Colonic mucosa (tissue), 4 donors: ENCODE data around the gene RACGAP1. TPM values are rescaled to one million over a fixed set of nuclear protein-coding genes. Genes with fewer than 3 reads are reported as not detected.

ENCODE experiments used
- DNase-seq: peaks from one replicate; pipeline ENCODE4 v3.0.0-alpha.2; 2020
- H3K27ac ChIP-seq: fragments of 200-600 bp; one replicate; pipeline ENCODE4 v1.8.0; 2021
- H3K27me3 ChIP-seq: fragments of 200-600 bp; one replicate; pipeline ENCODE4 v1.8.0; 2021
- H3K36me3 ChIP-seq: fragments of 200-600 bp; one replicate; pipeline ENCODE4 v1.8.0; 2021
- H3K4me1 ChIP-seq: fragments of 200-600 bp; one replicate; pipeline ENCODE4 v1.8.0; 2021; ENCODE audit warnings: mild to moderate bottlenecking
- H3K4me3 ChIP-seq: fragments of 200-600 bp; one replicate; pipeline ENCODE4 v1.8.0; 2021
- H3K9ac ChIP-seq, 2 donors: one replicate each; pipeline ENCODE4 v1.7.0; 2013; ENCODE audit warnings: control low read depth in 2 of 2, low read depth in 2 of 2, low read length in 2 of 2
- H3K9me3 ChIP-seq: fragments of 200-600 bp; one replicate; pipeline ENCODE4 v1.8.0; 2021
- intact Hi-C: fragments of 100-400 bp; cut with DNase I; formaldehyde crosslinking; loops from one replicate; pipeline ENCODE4 v1.14.1; 2022
- total RNA-seq, 2 donors: library from RNA; stranded (reverse); fragmentation: NEBNext Ultra II Directional in 1 of 2; extraction: Animal tissue kit (Norgen Biotek cat#: 25700) in 1 of 2; gene quantifications; one replicate each; pipeline ENCODE4 v1.2.1, GENCODE V29; 2021
- TF ChIP-seq, protein P1 (sequence below): fragments of 200-600 bp; IDR thresholded peaks from one replicate; pipeline ENCODE4 v1.8.0; 2022; ENCODE audit warnings: antibody characterized with exemption, mild to moderate bottlenecking
- donor health status: healthy.
- donor health status: DM: no; HTN: no; CAD: no.
- donor health status: DM: no; HTN: no; CAD: no.

The RACGAP1 gene
- total RNA-seq, 2 donors from 2014 or later = 36.2 to 83.8 TPM

- H3K27me3 ChIP-seq = no peaks in the 10 kb centered on the region
- intact Hi-C loops = no loop called here
- DNase-seq = no peak
- no peaks in the 10 kb centered on the region for H3K9me3 ChIP-seq
- TF ChIP-seq, protein P1, sequence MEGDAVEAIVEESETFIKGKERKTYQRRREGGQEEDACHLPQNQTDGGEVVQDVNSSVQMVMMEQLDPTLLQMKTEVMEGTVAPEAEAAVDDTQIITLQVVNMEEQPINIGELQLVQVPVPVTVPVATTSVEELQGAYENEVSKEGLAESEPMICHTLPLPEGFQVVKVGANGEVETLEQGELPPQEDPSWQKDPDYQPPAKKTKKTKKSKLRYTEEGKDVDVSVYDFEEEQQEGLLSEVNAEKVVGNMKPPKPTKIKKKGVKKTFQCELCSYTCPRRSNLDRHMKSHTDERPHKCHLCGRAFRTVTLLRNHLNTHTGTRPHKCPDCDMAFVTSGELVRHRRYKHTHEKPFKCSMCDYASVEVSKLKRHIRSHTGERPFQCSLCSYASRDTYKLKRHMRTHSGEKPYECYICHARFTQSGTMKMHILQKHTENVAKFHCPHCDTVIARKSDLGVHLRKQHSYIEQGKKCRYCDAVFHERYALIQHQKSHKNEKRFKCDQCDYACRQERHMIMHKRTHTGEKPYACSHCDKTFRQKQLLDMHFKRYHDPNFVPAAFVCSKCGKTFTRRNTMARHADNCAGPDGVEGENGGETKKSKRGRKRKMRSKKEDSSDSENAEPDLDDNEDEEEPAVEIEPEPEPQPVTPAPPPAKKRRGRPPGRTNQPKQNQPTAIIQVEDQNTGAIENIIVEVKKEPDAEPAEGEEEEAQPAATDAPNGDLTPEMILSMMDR = no peak
- no peaks in the 10 kb centered on the region for H3K36me3 ChIP-seq
- H3K4me1 ChIP-seq = no peaks in the 10 kb centered on the region
- no peak overlapping the region for H3K27ac ChIP-seq
- no peak overlapping the region for H3K4me3 ChIP-seq
- H3K9ac ChIP-seq = no peak overlapping the region
Observed at GRCh38 chr12:50043308-50043707, 18.0 kb upstream of the RACGAP1 start.

DNA sequence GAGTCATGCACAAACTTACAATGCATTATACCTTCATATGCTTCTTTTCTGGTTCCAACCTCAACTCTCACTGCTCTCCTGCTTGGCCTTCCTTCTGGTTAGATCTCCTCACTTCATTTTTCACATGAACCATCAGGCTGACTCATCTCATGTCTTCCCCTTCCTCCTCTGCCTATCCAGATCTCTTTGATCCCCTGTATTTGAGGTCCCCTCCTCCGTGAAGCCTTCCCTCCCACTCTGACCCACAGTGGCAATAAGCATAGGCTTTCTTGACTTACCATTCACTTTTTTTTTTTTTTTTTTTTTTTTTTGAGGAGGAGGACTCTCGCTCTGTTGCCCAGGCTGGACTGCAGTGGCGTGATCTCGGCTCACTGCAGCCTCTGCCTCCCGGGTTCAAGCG is 17.4 kb upstream of the RACGAP1 start:
- H3K4me1 ChIP-seq = no peaks in the 10 kb centered on the region
- no peaks in the 10 kb centered on the region for H3K36me3 ChIP-seq
- TF ChIP-seq, protein P1 = no peak
- no peaks in the 10 kb centered on the region for H3K9me3 ChIP-seq
- no peak overlapping the region for H3K27ac ChIP-seq
- no peaks in the 10 kb centered on the region for H3K27me3 ChIP-seq
- H3K9ac ChIP-seq = no peak overlapping the region
- intact Hi-C loops = no loop called here
- no peak overlapping the region for H3K4me3 ChIP-seq
- no peak for DNase-seq

- intact Hi-C loops = no loop called here
- Histone ChIP-seq H3K9ac (no peak overlapping the region), H3K4me3 (no peak overlapping the region), H3K4me1 (no peaks in the 10 kb centered on the region), H3K9me3 (no peaks in the 10 kb centered on the region), H3K36me3 (no peaks in the 10 kb centered on the region), H3K27ac (no peak overlapping the region), H3K27me3 (no peaks in the 10 kb centered on the region)
- TF ChIP-seq, protein P1 = no peak
- no peak for DNase-seq
Observed at GRCh38 chr12:50041962-50042361, 16.7 kb upstream of the RACGAP1 start.

GRCh38 chr12:50041062-50041860 is 16.0 kb upstream of the RACGAP1 start:
- no peak overlapping the region for H3K9ac ChIP-seq
- TF ChIP-seq, protein P1 = no peak
- no peaks in the 10 kb centered on the region for H3K9me3 ChIP-seq
- H3K27me3 ChIP-seq = no peaks in the 10 kb centered on the region
- no peak overlapping the region for H3K27ac ChIP-seq
- no peak overlapping the region for H3K4me3 ChIP-seq
- no peaks in the 10 kb centered on the region for H3K36me3 ChIP-seq
- DNase-seq = no peak
- intact Hi-C loops = no loop called here
- no peaks in the 10 kb centered on the region for H3K4me1 ChIP-seq

- no peaks in the 10 kb centered on the region for H3K27me3 ChIP-seq
- no peak overlapping the region for H3K4me3 ChIP-seq
- no peak overlapping the region for H3K27ac ChIP-seq
- H3K36me3 ChIP-seq = no peaks in the 10 kb centered on the region
- H3K4me1 ChIP-seq = no peaks in the 10 kb centered on the region
- TF ChIP-seq, protein P1 = no peak
- no peak for DNase-seq
- intact Hi-C loops = no loop called here
- no peak overlapping the region for H3K9ac ChIP-seq
- no peaks in the 10 kb centered on the region for H3K9me3 ChIP-seq
Observed at GRCh38 chr12:50040657-50041056, 15.4 kb upstream of the RACGAP1 start.
